ENCODE data around the gene CELSR1.
"Not testable (repeated sequence)": the region's sequence is repeated elsewhere in the genome, so short reads cannot be mapped to it uniquely, and the experiment has no call there.

The CELSR1 gene

DNA sequence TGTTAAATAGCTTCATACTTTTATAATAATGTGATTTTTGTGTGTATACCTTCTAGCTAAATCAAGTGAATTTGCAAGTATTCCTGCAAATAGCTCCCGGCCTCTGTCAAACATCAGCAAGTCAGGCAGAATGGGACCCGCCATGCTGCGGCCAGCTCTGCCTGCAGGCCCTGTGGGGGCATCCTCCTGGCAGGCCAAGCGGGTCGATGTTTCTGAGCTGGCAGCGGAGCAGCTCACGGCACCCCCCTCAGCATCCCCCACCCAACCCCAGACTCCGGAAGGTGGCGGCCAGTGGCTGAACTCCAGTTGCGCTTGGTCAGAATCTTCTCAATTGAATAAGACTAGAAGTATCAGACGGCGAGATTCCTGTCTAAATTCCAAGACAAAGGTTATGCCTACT lies 221.4 kb downstream of the CELSR1 start:
- DNase-seq (ENCODE audit: insufficient read length, low spot score) (no peak), FAIRE-seq (no peak)

DNA sequence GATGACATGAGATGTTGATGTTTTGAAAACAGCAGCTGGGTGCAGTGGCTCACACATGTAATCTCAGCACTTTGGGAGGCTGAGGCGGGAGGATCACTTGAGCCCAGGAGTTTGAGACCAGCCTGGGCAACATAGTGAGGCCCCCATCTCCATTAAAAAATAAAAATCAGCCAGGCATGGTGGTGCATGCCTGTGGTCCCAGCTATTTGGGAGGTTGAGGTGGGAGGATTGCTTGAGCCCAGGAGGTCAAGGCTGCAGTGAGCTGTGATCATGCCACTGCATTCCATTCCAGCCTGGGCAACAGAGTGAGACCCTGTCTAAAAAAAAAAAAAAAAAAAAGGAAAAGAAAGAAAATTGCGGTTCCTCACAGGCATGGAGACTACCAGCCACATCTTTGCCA lies 224.6 kb downstream of the CELSR1 start:
- not testable (repeated sequence) for FAIRE-seq; DNase-seq (ENCODE audit: insufficient read length, low spot score)

DNA sequence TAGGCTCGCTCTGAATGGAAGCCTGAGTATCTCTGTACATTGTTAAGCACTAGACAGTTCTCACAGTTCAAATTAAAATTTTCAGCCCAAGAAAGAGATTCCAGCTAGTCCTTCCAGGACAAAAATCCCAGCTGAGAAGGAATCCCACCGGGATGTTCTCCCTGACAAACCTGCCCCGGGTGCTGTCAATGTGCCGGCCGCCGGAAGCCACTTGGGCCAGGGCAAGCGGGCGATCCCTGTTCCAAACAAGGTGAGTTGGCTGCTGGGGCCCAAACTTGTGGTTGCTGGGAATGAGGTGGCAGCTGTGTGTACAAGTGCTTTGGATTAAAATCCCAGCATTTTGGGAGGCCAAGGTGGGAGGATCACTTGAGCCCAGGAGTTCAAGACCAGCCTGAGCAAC lies 225.4 kb downstream of the CELSR1 start:
- DNase-seq (ENCODE audit: insufficient read length, low spot score), result no peak
- no peak for FAIRE-seq
